ENCODE results near the gene RASIP1.

DNA sequence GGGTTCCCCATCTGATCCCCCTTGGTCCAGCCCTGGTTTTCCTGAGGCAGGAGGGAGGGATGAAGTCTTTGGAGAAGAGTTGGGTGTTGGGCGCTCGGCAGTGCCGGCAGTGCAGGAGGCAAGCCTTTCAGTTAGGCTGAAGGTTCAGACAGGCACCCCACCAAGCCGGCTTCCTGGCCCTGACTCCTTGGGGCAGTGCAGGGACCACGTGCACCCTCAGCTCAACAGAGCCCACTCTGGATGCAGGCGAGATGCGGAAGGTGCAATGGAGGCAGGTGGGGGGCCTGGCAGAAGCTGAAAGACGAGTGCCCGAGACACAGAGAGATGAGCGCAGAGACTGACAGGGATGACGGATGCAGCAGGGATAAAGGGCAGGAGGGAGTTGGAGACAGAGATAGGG lies 31.9 kb downstream of the RASIP1 start:
- TF ChIP-seq, protein P1, sequence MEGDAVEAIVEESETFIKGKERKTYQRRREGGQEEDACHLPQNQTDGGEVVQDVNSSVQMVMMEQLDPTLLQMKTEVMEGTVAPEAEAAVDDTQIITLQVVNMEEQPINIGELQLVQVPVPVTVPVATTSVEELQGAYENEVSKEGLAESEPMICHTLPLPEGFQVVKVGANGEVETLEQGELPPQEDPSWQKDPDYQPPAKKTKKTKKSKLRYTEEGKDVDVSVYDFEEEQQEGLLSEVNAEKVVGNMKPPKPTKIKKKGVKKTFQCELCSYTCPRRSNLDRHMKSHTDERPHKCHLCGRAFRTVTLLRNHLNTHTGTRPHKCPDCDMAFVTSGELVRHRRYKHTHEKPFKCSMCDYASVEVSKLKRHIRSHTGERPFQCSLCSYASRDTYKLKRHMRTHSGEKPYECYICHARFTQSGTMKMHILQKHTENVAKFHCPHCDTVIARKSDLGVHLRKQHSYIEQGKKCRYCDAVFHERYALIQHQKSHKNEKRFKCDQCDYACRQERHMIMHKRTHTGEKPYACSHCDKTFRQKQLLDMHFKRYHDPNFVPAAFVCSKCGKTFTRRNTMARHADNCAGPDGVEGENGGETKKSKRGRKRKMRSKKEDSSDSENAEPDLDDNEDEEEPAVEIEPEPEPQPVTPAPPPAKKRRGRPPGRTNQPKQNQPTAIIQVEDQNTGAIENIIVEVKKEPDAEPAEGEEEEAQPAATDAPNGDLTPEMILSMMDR (IDR thresholded peaks at IDR 0.05): no peak
- TF ChIP-seq POLR2AphosphoS5 (IDR thresholded peaks at IDR 0.05) (no peak), POLR2A (IDR thresholded peaks at IDR 0.05) (no peak)
